Measurements from ENCODE around the gene MTMR10.

GRCh38 chr15:30929982-30930381, 61.4 kb downstream of the MTMR10 start:
- TF ChIP-seq POLR2AphosphoS5 (IDR thresholded peaks at IDR 0.05; ENCODE audit: low read depth, low read length) = no peak
- no peak for TF ChIP-seq POLR2A (IDR thresholded peaks at IDR 0.05; ENCODE audit: low read depth, low read length)
- TF ChIP-seq PAX5 (IDR thresholded peaks at IDR 0.05; ENCODE audit: insufficient read depth, low read length, severe bottlenecking) = no peak
- no peak for TF ChIP-seq TAF1 (IDR thresholded peaks at IDR 0.05; ENCODE audit: low read depth, low read length)

Data from GM12891 (cell line).